ENCODE data around the gene SESTD1. TPM values are rescaled to one million over a fixed set of nuclear protein-coding genes. Genes with fewer than 3 reads are reported as not detected.
"Not testable (repeated sequence)": the region's sequence is repeated elsewhere in the genome, so short reads cannot be mapped to it uniquely, and the experiment has no call there.

The SESTD1 gene
- total and polyA plus RNA-seq, 7 experiments from 2014 or later: 1.2 to 23.2 (median 7.8) TPM

DNA sequence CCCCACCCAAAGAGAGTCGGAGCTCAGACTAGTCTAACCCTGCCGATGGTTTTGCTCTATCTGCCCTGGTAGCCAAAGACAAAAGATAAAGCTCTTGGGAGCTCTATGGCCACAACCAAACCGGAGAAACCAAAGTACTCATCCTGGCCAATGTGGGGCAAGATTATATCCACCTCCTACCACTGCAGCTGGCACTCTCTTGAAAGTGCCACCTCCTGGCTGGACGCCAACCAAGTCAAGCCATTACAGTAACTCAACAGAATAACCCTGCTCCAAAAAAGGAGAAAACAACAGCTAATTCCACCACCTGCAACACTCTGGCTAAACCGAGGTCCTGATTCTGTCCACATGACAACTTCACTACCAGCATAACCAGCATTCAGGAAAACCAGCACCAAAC lies 57.6 kb downstream of the SESTD1 start:
- H3K9me3 ChIP-seq (ENCODE audit: control insufficient read depth in 2 of 3, low read length in 3 of 3): no peaks in the 10 kb centered on the region
- peaks cover 0 to 11% (median 0%) of the 10 kb centered on the region in 5 donors for H3K27me3 Mint-ChIP-seq
- peaks cover 0 to 1% (median 0%) of the 10 kb centered on the region in 7 donors for H3K4me1 Mint-ChIP-seq
- H3K4me3 ChIP-seq (ENCODE audit: low read length): no peak overlapping the region
- H3K36me3 ChIP-seq (ENCODE audit: control insufficient read depth in 2 of 3, insufficient read depth in 3 of 3, low read length in 3 of 3): no peaks in the 10 kb centered on the region
- no peak overlapping the region for H3K27ac ChIP-seq (ENCODE audit: low read depth, low read length)
- CTCF ChIA-PET: no interaction called here
- peaks cover 0 to 53% (median 14%) of the 10 kb centered on the region in 11 donors for H3K9me3 Mint-ChIP-seq
- H3K36me3 Mint-ChIP-seq: peaks cover 0 to 8% (median 0%) of the 10 kb centered on the region in 5 donors
- intact Hi-C loops (cut with micrococcal nuclease): no loop called here
- H3K27ac Mint-ChIP-seq: no peak overlapping the region
- DNase-seq (no peak), ATAC-seq (no peak)
- POLR2A ChIA-PET: no interaction called here
- no peak overlapping the region for H3K4me3 Mint-ChIP-seq
- H3K4me1 ChIP-seq (ENCODE audit: control insufficient read depth in 2 of 2, insufficient read depth in 2 of 2, low read length in 2 of 2): no peaks in the 10 kb centered on the region
- H3K27me3 ChIP-seq (ENCODE audit: control insufficient read depth in 2 of 2, insufficient read depth in 2 of 2, low read length in 2 of 2): no peaks in the 10 kb centered on the region

- CTCF ChIA-PET: no interaction called here
- peaks cover 0 to 46% (median 13%) of the 10 kb centered on the region in 11 donors for H3K9me3 Mint-ChIP-seq
- no peak overlapping the region for H3K27ac ChIP-seq (ENCODE audit: low read depth, low read length)
- H3K4me3 ChIP-seq (ENCODE audit: low read length): no peak overlapping the region
- DNase-seq (no peak), ATAC-seq (no peak)
- H3K4me1 Mint-ChIP-seq: peaks cover 0 to 1% (median 0%) of the 10 kb centered on the region in 7 donors
- H3K36me3 Mint-ChIP-seq: peaks cover 0 to 4% (median 3%) of the 10 kb centered on the region in 5 donors
- H3K27ac Mint-ChIP-seq: no peak overlapping the region
- H3K4me3 Mint-ChIP-seq: no peak overlapping the region
- no peaks in the 10 kb centered on the region for H3K27me3 ChIP-seq (ENCODE audit: control insufficient read depth in 2 of 2, insufficient read depth in 2 of 2, low read length in 2 of 2)
- H3K27me3 Mint-ChIP-seq: no peaks in the 10 kb centered on the region
- intact Hi-C loops (cut with micrococcal nuclease): no loop called here
- H3K36me3 ChIP-seq (ENCODE audit: control insufficient read depth in 2 of 3, insufficient read depth in 3 of 3, low read length in 3 of 3): no peaks in the 10 kb centered on the region
- no peaks in the 10 kb centered on the region for H3K4me1 ChIP-seq (ENCODE audit: control insufficient read depth in 2 of 2, insufficient read depth in 2 of 2, low read length in 2 of 2)
- H3K9me3 ChIP-seq (ENCODE audit: control insufficient read depth in 2 of 3, low read length in 3 of 3): no peaks in the 10 kb centered on the region
- POLR2A ChIA-PET: no interaction called here
Observed at GRCh38 chr2:179201869-179202268, 62.8 kb downstream of the SESTD1 start.

GRCh38 chr2:179195926-179196590 lies 68.6 kb downstream of the SESTD1 start:
- H3K27ac ChIP-seq (ENCODE audit: low read depth, low read length); POLR2A ChIA-PET; H3K4me1 ChIP-seq (ENCODE audit: control insufficient read depth in 2 of 2, insufficient read depth in 2 of 2, low read length in 2 of 2); H3K4me3 ChIP-seq (ENCODE audit: low read length); H3K36me3 Mint-ChIP-seq; H3K27me3 Mint-ChIP-seq; H3K9me3 ChIP-seq (ENCODE audit: control insufficient read depth in 2 of 3, low read length in 3 of 3); H3K4me3 Mint-ChIP-seq; CTCF ChIA-PET; H3K36me3 ChIP-seq (ENCODE audit: control insufficient read depth in 2 of 3, insufficient read depth in 3 of 3, low read length in 3 of 3); ATAC-seq; H3K27me3 ChIP-seq (ENCODE audit: control insufficient read depth in 2 of 2, insufficient read depth in 2 of 2, low read length in 2 of 2); DNase-seq: not testable (repeated sequence)
- H3K9me3 Mint-ChIP-seq: peaks cover 0 to 21% (median 8%) of the 10 kb centered on the region in 11 donors
- H3K4me1 Mint-ChIP-seq: peaks cover 0 to 11% (median 0%) of the 10 kb centered on the region in 7 donors
- H3K27ac Mint-ChIP-seq: peak overlapping the region in 1 of 9 donors; percentile 41
- intact Hi-C loops (cut with micrococcal nuclease): loop anchor here in 1 of 2 donors (2.0 kb wide), 1 partner anchor 23 kb away; no protein-coding TSS in a partner anchor

GRCh38 chr2:179195141-179195540 lies 69.5 kb downstream of the SESTD1 start:
- no peaks in the 10 kb centered on the region for H3K27me3 Mint-ChIP-seq
- H3K36me3 Mint-ChIP-seq: peaks cover 0 to 9% (median 3%) of the 10 kb centered on the region in 5 donors
- no peaks in the 10 kb centered on the region for H3K36me3 ChIP-seq (ENCODE audit: control insufficient read depth in 2 of 3, insufficient read depth in 3 of 3, low read length in 3 of 3)
- H3K4me3 ChIP-seq (ENCODE audit: low read length): no peak overlapping the region
- H3K27ac Mint-ChIP-seq: no peak overlapping the region
- peaks cover 0 to 5% (median 0%) of the 10 kb centered on the region in 3 experiments for H3K9me3 ChIP-seq (ENCODE audit: control insufficient read depth in 2 of 3, low read length in 3 of 3)
- ChIA-PET POLR2A (no interaction called here), CTCF (interaction anchor here (0.5 kb wide), 1 partner anchor 207 kb away, joined by 4 read pairs; no protein-coding TSS in a partner anchor)
- DNase-seq (no peak), ATAC-seq (peak; percentile 22)
- peaks cover 0 to 17% (median 6%) of the 10 kb centered on the region in 11 donors for H3K9me3 Mint-ChIP-seq
- no peaks in the 10 kb centered on the region for H3K4me1 ChIP-seq (ENCODE audit: control insufficient read depth in 2 of 2, insufficient read depth in 2 of 2, low read length in 2 of 2)
- H3K27ac ChIP-seq (ENCODE audit: low read depth, low read length): no peak overlapping the region
- H3K4me1 Mint-ChIP-seq: peaks cover 0 to 11% (median 0%) of the 10 kb centered on the region in 7 donors
- H3K27me3 ChIP-seq (ENCODE audit: control insufficient read depth in 2 of 2, insufficient read depth in 2 of 2, low read length in 2 of 2): no peaks in the 10 kb centered on the region
- H3K4me3 Mint-ChIP-seq: no peak overlapping the region
- intact Hi-C loops (cut with micrococcal nuclease): loop anchor here in 1 of 2 donors (2.0 kb wide), 1 partner anchor 24 kb away; no protein-coding TSS in a partner anchor

DNA sequence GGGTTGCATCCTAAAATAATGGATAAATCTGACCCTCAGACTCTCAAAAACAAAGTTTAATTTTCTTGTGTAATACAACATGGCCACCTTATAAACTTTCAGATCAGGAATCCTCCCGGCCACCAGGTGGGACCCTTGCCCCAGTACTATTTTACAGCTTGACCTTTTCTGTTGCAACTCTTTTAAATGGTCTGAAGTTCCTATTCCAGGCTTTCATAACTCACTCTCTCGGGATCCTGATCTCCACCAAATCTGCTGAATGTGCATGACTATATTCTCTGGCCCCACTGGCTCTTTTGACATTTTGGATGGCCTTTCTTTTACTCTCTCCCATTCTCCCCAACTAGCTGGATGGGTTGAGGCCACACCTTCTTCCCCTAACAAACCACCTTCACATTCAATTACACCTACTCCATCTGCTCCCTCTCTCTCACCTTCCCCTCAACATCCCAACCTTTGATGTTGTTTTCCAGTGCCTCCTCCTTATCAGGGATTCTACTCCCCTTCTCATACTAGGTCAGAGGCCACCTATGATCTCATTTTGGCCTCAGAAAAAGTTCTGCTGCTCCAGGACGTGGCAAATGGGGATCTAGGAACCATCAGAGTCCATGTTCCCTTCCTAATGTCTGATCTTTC lies 70.8 kb downstream of the SESTD1 start:
- H3K4me1 ChIP-seq (ENCODE audit: control insufficient read depth in 2 of 2, insufficient read depth in 2 of 2, low read length in 2 of 2): no peaks in the 10 kb centered on the region
- H3K27me3 ChIP-seq (ENCODE audit: control insufficient read depth in 2 of 2, insufficient read depth in 2 of 2, low read length in 2 of 2): no peaks in the 10 kb centered on the region
- ChIA-PET POLR2A (no interaction called here), CTCF (interaction anchor here (1.6 kb wide), 1 partner anchor 12 kb away, joined by 3 read pairs; no protein-coding TSS in a partner anchor)
- H3K4me3 Mint-ChIP-seq: no peak overlapping the region
- H3K36me3 ChIP-seq (ENCODE audit: control insufficient read depth in 2 of 3, insufficient read depth in 3 of 3, low read length in 3 of 3): no peaks in the 10 kb centered on the region
- no peak overlapping the region for H3K27ac Mint-ChIP-seq
- H3K27me3 Mint-ChIP-seq: no peaks in the 10 kb centered on the region
- H3K9me3 ChIP-seq (ENCODE audit: control insufficient read depth in 2 of 3, low read length in 3 of 3): peaks cover 0 to 5% (median 0%) of the 10 kb centered on the region in 3 experiments
- H3K36me3 Mint-ChIP-seq: peaks cover 0 to 18% (median 4%) of the 10 kb centered on the region in 5 donors
- no peak overlapping the region for H3K27ac ChIP-seq (ENCODE audit: low read depth, low read length)
- no peak for ATAC-seq
- H3K4me3 ChIP-seq (ENCODE audit: low read length): no peak overlapping the region
- H3K4me1 Mint-ChIP-seq: peaks cover 0 to 11% (median 0%) of the 10 kb centered on the region in 7 donors
- peaks cover 0 to 25% (median 6%) of the 10 kb centered on the region in 11 donors for H3K9me3 Mint-ChIP-seq
- DNase-seq: no peak
- intact Hi-C loops (cut with micrococcal nuclease): loop anchor here in 1 of 2 donors (2.0 kb wide), 1 partner anchor 25 kb away; no protein-coding TSS in a partner anchor

DNA sequence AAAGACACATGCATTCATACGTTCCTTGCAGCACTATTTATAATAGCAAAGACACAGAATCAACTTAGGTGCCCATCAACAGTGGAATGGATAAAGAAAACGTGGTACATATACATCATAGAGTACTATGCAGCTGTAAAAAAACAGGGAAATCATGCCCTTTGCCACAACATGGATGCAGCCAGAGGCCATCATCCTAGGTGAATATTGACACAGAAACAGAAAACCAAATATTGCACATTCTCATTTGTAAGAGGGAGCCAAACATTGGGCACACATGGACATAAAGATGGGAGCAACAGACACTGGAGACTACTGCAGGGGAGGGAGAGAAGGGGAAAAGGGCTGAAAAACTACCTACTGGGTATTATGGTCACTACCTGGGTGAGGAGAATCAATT lies 73.5 kb downstream of the SESTD1 start:
- Mint-ChIP-seq H3K4me1 (peaks cover 0 to 11% (median 0%) of the 10 kb centered on the region in 7 donors), H3K27ac (no peak overlapping the region), H3K9me3 (peaks cover 0 to 26% (median 0%) of the 10 kb centered on the region in 11 donors), H3K36me3 (peaks cover 4 to 24% (median 12%) of the 10 kb centered on the region in 5 donors), H3K4me3 (no peak overlapping the region), H3K27me3 (no peaks in the 10 kb centered on the region)
- intact Hi-C loops (cut with micrococcal nuclease): no loop called here
- ChIA-PET CTCF (no interaction called here), POLR2A (no interaction called here)
- Histone ChIP-seq H3K9me3 (ENCODE audit: control insufficient read depth in 2 of 3, low read length in 3 of 3) (peaks cover 0 to 5% (median 0%) of the 10 kb centered on the region in 3 experiments), H3K27ac (ENCODE audit: low read depth, low read length) (no peak overlapping the region), H3K4me3 (ENCODE audit: low read length) (no peak overlapping the region), H3K4me1 (ENCODE audit: control insufficient read depth in 2 of 2, insufficient read depth in 2 of 2, low read length in 2 of 2) (no peaks in the 10 kb centered on the region), H3K36me3 (ENCODE audit: control insufficient read depth in 2 of 3, insufficient read depth in 3 of 3, low read length in 3 of 3) (no peaks in the 10 kb centered on the region), H3K27me3 (ENCODE audit: control insufficient read depth in 2 of 2, insufficient read depth in 2 of 2, low read length in 2 of 2) (no peaks in the 10 kb centered on the region)
- DNase-seq: no peak
- no peak for ATAC-seq

Measured in naive thymus-derived CD4-positive, alpha-beta T cell (primary cell).